ENCODE data around the gene TMEM30A. TPM values are rescaled to one million over a fixed set of nuclear protein-coding genes. Genes with fewer than 3 reads are reported as not detected.

Gene TMEM30A
- total RNA-seq, 1 donor from 2014 or later = 112 TPM

- H3K4me1 Mint-ChIP-seq (ENCODE audit: unreplicated experiment) = peaks cover 1% of the 10 kb centered on the region
- no peaks in the 10 kb centered on the region for H3K9me3 Mint-ChIP-seq (ENCODE audit: unreplicated experiment)
- no peak for TF ChIP-seq CTCF (IDR thresholded peaks at IDR 0.05)
- no peak overlapping the region for H3K27ac Mint-ChIP-seq (ENCODE audit: unreplicated experiment)
- no peaks in the 10 kb centered on the region for H3K27me3 Mint-ChIP-seq (ENCODE audit: unreplicated experiment)
- peaks cover 17% of the 10 kb centered on the region for H3K36me3 Mint-ChIP-seq (ENCODE audit: unreplicated experiment)
- DNase-seq (ENCODE audit: extremely low spot score, unreplicated experiment) = no peak
- H3K4me3 Mint-ChIP-seq (ENCODE audit: unreplicated experiment) = no peak overlapping the region
Measured at GRCh38 chr6:75250552-75250951, 34.0 kb downstream of the TMEM30A start.

- Mint-ChIP-seq H3K27me3 (ENCODE audit: unreplicated experiment) (no peaks in the 10 kb centered on the region), H3K9me3 (ENCODE audit: unreplicated experiment) (no peaks in the 10 kb centered on the region), H3K36me3 (ENCODE audit: unreplicated experiment) (peaks cover 16% of the 10 kb centered on the region), H3K27ac (ENCODE audit: unreplicated experiment) (no peak overlapping the region), H3K4me3 (ENCODE audit: unreplicated experiment) (no peak overlapping the region), H3K4me1 (ENCODE audit: unreplicated experiment) (peaks cover 4% of the 10 kb centered on the region)
- no peak for TF ChIP-seq CTCF (IDR thresholded peaks at IDR 0.05)
- DNase-seq (ENCODE audit: extremely low spot score, unreplicated experiment) = no peak
Measured at GRCh38 chr6:75249837-75250236, 34.8 kb downstream of the TMEM30A start.

GRCh38 chr6:75246386-75246785, 38.2 kb downstream of the TMEM30A start:
- no peak for TF ChIP-seq CTCF (IDR thresholded peaks at IDR 0.05)
- H3K4me1 Mint-ChIP-seq (ENCODE audit: unreplicated experiment) = peaks cover 25% of the 10 kb centered on the region
- DNase-seq (ENCODE audit: extremely low spot score, unreplicated experiment) = no peak
- no peaks in the 10 kb centered on the region for H3K9me3 Mint-ChIP-seq (ENCODE audit: unreplicated experiment)
- H3K27ac Mint-ChIP-seq (ENCODE audit: unreplicated experiment) = no peak overlapping the region
- H3K36me3 Mint-ChIP-seq (ENCODE audit: unreplicated experiment) = peaks cover 6% of the 10 kb centered on the region
- H3K4me3 Mint-ChIP-seq (ENCODE audit: unreplicated experiment) = no peak overlapping the region
- H3K27me3 Mint-ChIP-seq (ENCODE audit: unreplicated experiment) = no peaks in the 10 kb centered on the region

GRCh38 chr6:75244063-75244584, 40.5 kb downstream of the TMEM30A start:
- H3K36me3 Mint-ChIP-seq (ENCODE audit: unreplicated experiment) = peaks cover 20% of the 10 kb centered on the region
- peak overlapping the region; percentile 98 for H3K27ac Mint-ChIP-seq (ENCODE audit: unreplicated experiment)
- DNase-seq (ENCODE audit: extremely low spot score, unreplicated experiment) = no peak
- no peaks in the 10 kb centered on the region for H3K9me3 Mint-ChIP-seq (ENCODE audit: unreplicated experiment)
- peak overlapping the region; percentile 97 for H3K4me3 Mint-ChIP-seq (ENCODE audit: unreplicated experiment)
- no peak for TF ChIP-seq CTCF (IDR thresholded peaks at IDR 0.05)
- peaks cover 31% of the 10 kb centered on the region for H3K4me1 Mint-ChIP-seq (ENCODE audit: unreplicated experiment)
- no peaks in the 10 kb centered on the region for H3K27me3 Mint-ChIP-seq (ENCODE audit: unreplicated experiment)

- Mint-ChIP-seq H3K4me1 (ENCODE audit: unreplicated experiment) (peaks cover 31% of the 10 kb centered on the region), H3K27me3 (ENCODE audit: unreplicated experiment) (no peaks in the 10 kb centered on the region), H3K4me3 (ENCODE audit: unreplicated experiment) (peak within 1 kb of the TSS; percentile 97), H3K27ac (ENCODE audit: unreplicated experiment) (peak within 1 kb of the TSS; percentile 98), H3K36me3 (ENCODE audit: unreplicated experiment) (peaks cover 24% of the 10 kb centered on the region), H3K9me3 (ENCODE audit: unreplicated experiment) (no peaks in the 10 kb centered on the region)
- DNase-seq (ENCODE audit: extremely low spot score, unreplicated experiment) = peak; percentile 94
- no peak for TF ChIP-seq CTCF (IDR thresholded peaks at IDR 0.05)
Measured at GRCh38 chr6:75243333-75244062, 41.1 kb downstream of the TMEM30A start, which contains the start of gene COX7A2. COX7A2 (minus strand) TSS chr6:75243801; CDS start chr6:75243734, 67 bp downstream.

Data from osteocyte (in vitro differentiated cells).